Upper lobe of left lung (tissue), 6 donors: Measurements from ENCODE around the gene KRT14. TPM values are rescaled to one million over a fixed set of nuclear protein-coding genes. Genes with fewer than 3 reads are reported as not detected.

Experiments used
- ATAC-seq, 2 donors: fragments of 200-7000 bp; cut with Tn5 transposase; one replicate each; pipeline ENCODE4 v1.9.1; 2022; ENCODE audit warnings: mild to moderate bottlenecking in 2 of 2, moderate library complexity in 2 of 2; ENCODE audit not compliant: low FRiP score in 2 of 2
- DNase-seq, 2 donors: peaks; one replicate each; pipeline ENCODE4 v3.0.0-alpha.2; 2019 to 2020
- H3K27ac ChIP-seq, 4 donors: fragments of 200-600 bp; sonication (generic); one replicate each; pipeline ENCODE4 v1.5.1; 2016 to 2019
- H3K27me3 ChIP-seq, 4 donors: fragments of 200-600 bp; sonication (generic); one replicate each; pipeline ENCODE4 v1.5.1; 2017 to 2019
- H3K36me3 ChIP-seq, 4 donors: fragments of 200-600 bp; sonication (generic); one replicate each; pipeline ENCODE4 v1.5.1; 2016 to 2019
- H3K4me1 ChIP-seq, 4 donors: fragments of 200-600 bp; sonication (generic); one replicate each; pipeline ENCODE4 v1.5.1; 2018 to 2019
- H3K4me3 ChIP-seq, 4 donors: fragments of 200-600 bp; sonication (generic); one replicate each; pipeline ENCODE4 v1.5.1; 2017 to 2019; ENCODE audit warnings: mild to moderate bottlenecking in 2 of 4, moderate library complexity in 1 of 4
- H3K9me3 ChIP-seq, 4 donors: fragments of 200-600 bp; sonication (generic); one replicate each; pipeline ENCODE4 v1.5.1; 2018 to 2019
- EP300 ChIP-seq, 4 donors: sonication (generic); formaldehyde crosslinking; IDR thresholded peaks; one replicate each; pipeline ENCODE4 v1.5.1; 2017; ENCODE audit warnings: antibody characterized with exemption in 4 of 4, control low read depth in 2 of 4
- POLR2A ChIP-seq, 4 donors: fragments of 450-650 bp; IDR thresholded peaks; one replicate each; pipeline ENCODE4 v1.5.1; 2016 to 2017; ENCODE audit warnings: antibody characterized with exemption in 4 of 4, mild to moderate bottlenecking in 2 of 4
- POLR2AphosphoS5 ChIP-seq, 2 donors: sonication (generic); formaldehyde crosslinking; IDR thresholded peaks; one replicate each; pipeline ENCODE4 v1.5.1; 2017; ENCODE audit warnings: antibody characterized with exemption in 2 of 2
- WGBS, 2 donors: methylation state at CpG; one replicate each; pipeline ENCODE4 v1.1.5; 2017 to 2018; 5-methylcytosine and 5-hydroxymethylcytosine counted together
- total RNA-seq, 6 donors: library from RNA; depleted of rRNA in 4 of 6; stranded (reverse); fragments of >200 nt in 4 of 6; gene quantifications; one replicate each; pipeline versions ENCODE4 v1.1.0 to v1.2.1, GENCODE V29; 2016 to 2021
- TF ChIP-seq, protein P1 (sequence below), 6 experiments: fragments of 450-650 bp in 4 of 6; fragments of 200-600 bp in 2 of 6; sonication (generic) in 2 of 6; IDR thresholded peaks; one replicate each; pipeline ENCODE4 v1.5.1; 2016 to 2019; ENCODE audit warnings: antibody characterized with exemption in 6 of 6
- donor health status: DM: no; HTN: no; CAD: no; lungs with moderate emphysema.
- donor health status: DM: no; HTN: yes; CAD: no; lungs with severe emphysema.

The KRT14 gene
- not detected for total RNA-seq

DNA sequence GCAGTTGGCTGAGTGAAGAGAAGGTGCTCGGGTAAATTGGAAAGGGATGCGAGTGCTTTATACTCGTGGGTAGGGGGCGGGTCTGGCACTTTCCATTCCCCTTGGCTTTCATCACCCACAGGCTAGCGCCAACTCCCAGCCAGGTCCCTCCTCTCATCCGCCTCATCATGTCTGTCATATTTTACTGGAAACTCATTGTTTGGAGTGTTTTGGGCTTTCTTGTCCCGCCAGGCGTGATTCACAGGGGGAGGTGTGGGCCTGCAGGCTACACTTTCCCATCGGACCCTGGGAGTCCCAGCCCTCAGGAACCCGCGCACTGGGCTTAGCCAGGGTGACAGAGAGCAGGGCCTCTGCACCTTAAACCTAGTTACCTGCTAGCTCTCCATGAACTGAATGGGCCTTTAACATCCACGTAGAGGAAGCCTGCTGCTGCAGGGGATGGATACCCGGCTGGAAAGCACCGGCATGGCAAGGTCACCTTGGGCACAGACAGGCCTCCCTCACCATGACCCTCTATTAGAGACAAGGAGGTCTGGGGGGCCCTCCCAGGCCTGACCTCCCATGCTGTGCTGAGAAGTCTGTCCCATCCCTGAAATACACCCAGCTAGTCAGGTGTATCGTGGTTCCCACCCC lies at the start of gene KRT14:
KRT14 (minus strand) TSS at position 33 of the 633 bp plus-strand sequence. CDS start 61 bp downstream, outside the sequence.
- no peak for DNase-seq
- Histone ChIP-seq H3K4me3 (no peak within 1 kb of the TSS), H3K9me3 (no peaks in the 10 kb centered on the region), H3K36me3 (no peaks in the 10 kb centered on the region), H3K27ac (no peak within 1 kb of the TSS), H3K4me1 (no peaks in the 10 kb centered on the region), H3K27me3 (no peaks in the 10 kb centered on the region)
- TF ChIP-seq, protein P1, sequence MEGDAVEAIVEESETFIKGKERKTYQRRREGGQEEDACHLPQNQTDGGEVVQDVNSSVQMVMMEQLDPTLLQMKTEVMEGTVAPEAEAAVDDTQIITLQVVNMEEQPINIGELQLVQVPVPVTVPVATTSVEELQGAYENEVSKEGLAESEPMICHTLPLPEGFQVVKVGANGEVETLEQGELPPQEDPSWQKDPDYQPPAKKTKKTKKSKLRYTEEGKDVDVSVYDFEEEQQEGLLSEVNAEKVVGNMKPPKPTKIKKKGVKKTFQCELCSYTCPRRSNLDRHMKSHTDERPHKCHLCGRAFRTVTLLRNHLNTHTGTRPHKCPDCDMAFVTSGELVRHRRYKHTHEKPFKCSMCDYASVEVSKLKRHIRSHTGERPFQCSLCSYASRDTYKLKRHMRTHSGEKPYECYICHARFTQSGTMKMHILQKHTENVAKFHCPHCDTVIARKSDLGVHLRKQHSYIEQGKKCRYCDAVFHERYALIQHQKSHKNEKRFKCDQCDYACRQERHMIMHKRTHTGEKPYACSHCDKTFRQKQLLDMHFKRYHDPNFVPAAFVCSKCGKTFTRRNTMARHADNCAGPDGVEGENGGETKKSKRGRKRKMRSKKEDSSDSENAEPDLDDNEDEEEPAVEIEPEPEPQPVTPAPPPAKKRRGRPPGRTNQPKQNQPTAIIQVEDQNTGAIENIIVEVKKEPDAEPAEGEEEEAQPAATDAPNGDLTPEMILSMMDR (IDR thresholded peaks at IDR 0.05): no peak
- TF ChIP-seq POLR2A (IDR thresholded peaks at IDR 0.05): no peak
- TF ChIP-seq EP300 (IDR thresholded peaks at IDR 0.05): no peak
- no peak for TF ChIP-seq POLR2AphosphoS5 (IDR thresholded peaks at IDR 0.05)
- no peak for ATAC-seq
- WGBS, 2 donors: 78 to 80% methylated on average over 12 to 15 of the region's 15 CpGs

DNA sequence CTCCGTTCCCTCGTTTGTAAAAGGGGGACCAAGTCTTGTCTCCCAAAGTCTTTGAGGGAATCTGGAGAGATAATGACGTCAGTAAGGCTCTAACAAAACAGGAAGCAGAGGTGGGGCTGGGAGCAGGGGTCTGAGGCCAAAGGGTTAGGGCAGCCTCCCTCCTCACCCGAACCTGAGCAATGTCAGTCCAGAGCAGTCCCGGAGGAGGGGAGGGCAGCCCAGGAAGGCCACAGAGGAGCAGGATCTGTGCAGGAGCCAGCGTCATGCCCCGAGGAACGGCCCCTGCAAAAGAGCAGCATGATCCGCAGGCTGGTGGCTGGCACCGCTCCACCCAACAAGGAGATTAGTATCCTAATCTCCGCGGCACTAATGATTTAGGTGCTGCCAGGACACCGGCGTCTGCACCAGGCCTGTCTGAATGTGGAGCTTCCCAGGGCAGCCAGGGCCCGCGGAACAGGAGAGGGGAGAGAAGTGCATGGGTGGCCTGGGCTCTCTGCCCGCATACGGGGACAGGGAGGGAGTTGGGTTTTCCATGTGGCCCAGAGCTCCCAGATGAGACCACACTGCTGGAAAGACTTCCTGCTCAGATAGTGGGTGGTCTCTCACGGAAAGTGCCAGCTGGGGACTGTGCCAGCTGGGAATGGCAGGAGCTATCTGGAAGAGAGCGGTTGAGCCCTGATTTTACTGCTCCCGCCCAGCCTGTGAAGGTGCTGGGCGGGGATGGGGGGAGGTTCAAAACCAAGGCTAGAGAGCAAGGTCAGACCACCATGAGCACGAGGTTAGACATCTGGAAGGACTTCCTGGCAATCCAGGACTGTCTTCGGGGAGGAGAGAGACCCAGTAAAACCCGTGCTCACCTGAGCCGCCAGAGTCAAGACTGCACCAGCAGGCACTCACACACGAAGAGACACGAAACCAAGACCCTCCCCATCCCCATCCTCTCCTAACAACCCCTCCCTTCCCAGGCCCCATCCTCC lies 48.7 kb upstream of the KRT14 start:
- no peak for DNase-seq
- ATAC-seq: no peak
- 63 to 64% methylated on average over 23 to 27 of the region's 28 CpGs for WGBS, 2 donors
- H3K27ac ChIP-seq: no peak overlapping the region
- H3K9me3 ChIP-seq: no peaks in the 10 kb centered on the region
- H3K27me3 ChIP-seq: no peaks in the 10 kb centered on the region
- peaks cover 0 to 8% (median 5%) of the 10 kb centered on the region in 4 donors for H3K4me1 ChIP-seq
- H3K36me3 ChIP-seq: no peaks in the 10 kb centered on the region
- H3K4me3 ChIP-seq: no peak overlapping the region
- TF ChIP-seq, protein P1 (IDR thresholded peaks at IDR 0.05): no peak
- TF ChIP-seq EP300 (IDR thresholded peaks at IDR 0.05) (no peak), POLR2A (IDR thresholded peaks at IDR 0.05) (no peak), POLR2AphosphoS5 (IDR thresholded peaks at IDR 0.05) (no peak)

DNA sequence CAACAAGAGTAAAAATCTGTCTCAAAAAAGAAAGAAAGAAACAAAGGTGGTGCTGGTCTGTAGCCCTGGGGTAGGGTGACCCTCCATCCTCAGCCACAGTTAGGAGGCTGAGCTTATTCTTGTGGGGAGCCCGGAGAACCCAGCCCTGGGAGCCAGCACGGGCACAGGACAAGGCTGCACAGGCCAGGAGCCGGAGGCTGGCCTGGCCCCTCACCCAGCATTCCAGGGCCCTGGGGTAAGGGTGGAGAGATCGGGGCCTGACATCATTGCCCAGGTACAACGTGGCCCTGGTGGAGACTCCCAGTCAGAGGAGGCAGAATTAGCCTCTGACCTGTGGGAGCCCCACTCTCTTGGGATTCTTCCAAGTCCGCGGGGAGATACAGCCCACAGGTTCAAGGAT lies 47.9 kb upstream of the KRT14 start:
- no peaks in the 10 kb centered on the region for H3K9me3 ChIP-seq
- ATAC-seq: no peak
- no peaks in the 10 kb centered on the region for H3K27me3 ChIP-seq
- no peak for DNase-seq
- H3K4me1 ChIP-seq: peaks cover 0 to 8% (median 5%) of the 10 kb centered on the region in 4 donors
- TF ChIP-seq POLR2A (IDR thresholded peaks at IDR 0.05) (no peak), EP300 (IDR thresholded peaks at IDR 0.05) (no peak)
- TF ChIP-seq, protein P1 (IDR thresholded peaks at IDR 0.05): no peak
- H3K36me3 ChIP-seq: no peaks in the 10 kb centered on the region
- H3K4me3 ChIP-seq: no peak overlapping the region
- WGBS, 2 donors: 74 to 76% methylated on average over 6 to 7 of the region's 7 CpGs
- H3K27ac ChIP-seq: no peak overlapping the region

DNA sequence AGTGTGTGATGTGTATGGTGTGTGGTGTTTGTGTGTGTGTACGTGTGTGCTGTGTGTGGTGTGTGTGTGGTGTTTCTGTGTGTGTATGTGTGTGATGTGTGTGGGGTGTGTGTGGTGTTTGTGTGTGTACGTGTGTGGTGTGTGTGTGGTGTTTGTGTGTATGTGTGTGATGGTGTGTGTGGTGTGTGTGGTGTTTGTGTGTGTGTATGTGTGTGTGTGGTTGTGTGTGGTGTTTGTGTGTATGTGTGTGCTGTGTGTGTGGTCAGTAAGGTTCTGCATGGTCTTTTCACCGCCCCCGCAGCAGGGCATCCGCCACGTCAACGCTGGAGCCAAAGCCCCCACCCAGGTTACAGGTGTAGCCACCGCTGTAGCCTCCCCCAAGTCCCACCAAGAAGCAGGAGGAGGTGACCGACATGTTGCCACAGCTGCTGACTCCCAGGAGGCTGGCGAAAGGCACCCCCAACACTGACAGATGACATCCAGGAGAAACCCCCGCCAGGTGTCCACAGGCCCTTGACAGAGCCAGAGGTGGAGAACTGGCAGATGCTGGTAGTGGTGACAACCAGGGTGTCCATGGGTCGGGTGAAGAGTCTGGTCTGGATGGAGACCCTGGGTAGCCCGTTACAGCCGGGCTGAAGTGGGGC lies 47.0 kb upstream of the KRT14 start:
- H3K9me3 ChIP-seq: no peaks in the 10 kb centered on the region
- H3K4me3 ChIP-seq: no peak overlapping the region
- no peak for DNase-seq
- H3K36me3 ChIP-seq: no peaks in the 10 kb centered on the region
- TF ChIP-seq, protein P1 (IDR thresholded peaks at IDR 0.05): no peak
- no peak for TF ChIP-seq EP300 (IDR thresholded peaks at IDR 0.05)
- TF ChIP-seq POLR2A (IDR thresholded peaks at IDR 0.05): no peak
- TF ChIP-seq POLR2AphosphoS5 (IDR thresholded peaks at IDR 0.05): no peak
- ATAC-seq: no peak
- H3K4me1 ChIP-seq: peaks cover 0 to 8% (median 5%) of the 10 kb centered on the region in 4 donors
- H3K27ac ChIP-seq: no peak overlapping the region
- 84 to 93% methylated on average over 6 to 14 of the region's 14 CpGs for whole genome bisulfite sequencing, 2 donors
- no peaks in the 10 kb centered on the region for H3K27me3 ChIP-seq
